ENCODE data around the gene UPF3A.

Gene UPF3A

DNA sequence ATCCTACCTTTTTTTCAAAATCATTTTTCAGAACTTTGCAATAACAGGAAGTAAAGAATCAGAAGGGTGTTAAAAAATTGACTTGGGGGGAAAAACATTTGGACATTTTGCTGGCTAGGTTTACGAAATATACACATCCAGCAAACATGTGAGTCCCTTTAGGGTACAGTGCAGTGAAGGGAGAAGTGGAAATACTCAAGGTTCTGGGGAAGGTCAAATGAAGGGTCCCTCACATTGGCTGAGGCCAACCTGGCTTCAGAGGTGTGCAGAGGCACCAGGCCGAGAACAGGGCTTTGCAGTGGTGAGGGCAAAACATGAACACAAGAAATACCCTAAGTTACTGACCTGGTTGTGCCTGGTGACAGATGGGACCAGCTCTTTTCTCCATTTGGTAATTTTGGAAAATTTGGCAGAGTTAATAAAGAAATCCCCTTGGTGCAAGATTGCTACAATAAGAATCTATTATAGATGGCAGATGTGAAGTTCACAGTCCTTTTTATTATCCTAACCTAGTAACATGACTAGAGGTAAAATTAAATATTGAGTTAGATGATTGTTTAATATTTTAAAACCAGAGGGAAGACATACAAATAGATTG lies 1.5 kb upstream of the UPF3A start:
- DNase-seq (ENCODE audit: low spot score), result no peak
- TF ChIP-seq, protein P1, sequence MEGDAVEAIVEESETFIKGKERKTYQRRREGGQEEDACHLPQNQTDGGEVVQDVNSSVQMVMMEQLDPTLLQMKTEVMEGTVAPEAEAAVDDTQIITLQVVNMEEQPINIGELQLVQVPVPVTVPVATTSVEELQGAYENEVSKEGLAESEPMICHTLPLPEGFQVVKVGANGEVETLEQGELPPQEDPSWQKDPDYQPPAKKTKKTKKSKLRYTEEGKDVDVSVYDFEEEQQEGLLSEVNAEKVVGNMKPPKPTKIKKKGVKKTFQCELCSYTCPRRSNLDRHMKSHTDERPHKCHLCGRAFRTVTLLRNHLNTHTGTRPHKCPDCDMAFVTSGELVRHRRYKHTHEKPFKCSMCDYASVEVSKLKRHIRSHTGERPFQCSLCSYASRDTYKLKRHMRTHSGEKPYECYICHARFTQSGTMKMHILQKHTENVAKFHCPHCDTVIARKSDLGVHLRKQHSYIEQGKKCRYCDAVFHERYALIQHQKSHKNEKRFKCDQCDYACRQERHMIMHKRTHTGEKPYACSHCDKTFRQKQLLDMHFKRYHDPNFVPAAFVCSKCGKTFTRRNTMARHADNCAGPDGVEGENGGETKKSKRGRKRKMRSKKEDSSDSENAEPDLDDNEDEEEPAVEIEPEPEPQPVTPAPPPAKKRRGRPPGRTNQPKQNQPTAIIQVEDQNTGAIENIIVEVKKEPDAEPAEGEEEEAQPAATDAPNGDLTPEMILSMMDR (IDR thresholded peaks at IDR 0.05; ENCODE audit: extremely low read depth, missing control alignments), result no peak

DNA sequence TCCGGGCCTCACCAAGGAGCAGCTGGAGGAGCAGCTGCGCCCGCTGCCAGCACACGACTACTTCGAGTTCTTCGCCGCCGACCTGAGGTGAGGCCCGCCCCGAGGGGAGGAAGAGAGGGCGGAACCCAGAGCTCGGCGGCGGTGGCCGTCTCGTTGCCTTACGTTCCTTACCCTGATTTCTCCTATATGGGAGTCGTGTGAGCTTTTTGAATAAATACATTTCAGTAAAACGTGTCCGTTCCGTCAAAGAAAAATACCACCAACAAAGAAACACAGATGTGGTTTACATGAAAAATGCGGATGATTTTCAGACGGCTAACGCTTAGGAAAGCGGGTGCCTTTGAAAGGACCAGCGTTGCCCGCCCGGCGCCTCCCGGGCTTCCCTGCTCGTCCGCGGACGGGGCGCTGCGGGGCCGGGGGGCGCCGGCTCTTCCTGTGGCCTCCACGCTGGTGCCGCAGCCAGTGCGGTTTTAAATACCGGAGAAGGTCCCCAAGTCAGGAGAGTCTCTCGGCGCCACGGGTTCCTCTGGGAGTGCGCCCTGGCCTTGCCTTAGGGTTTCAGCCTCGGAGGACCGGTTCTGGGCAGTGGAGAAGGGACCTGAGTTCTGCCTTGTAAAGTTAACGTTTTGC lies 755 bp downstream of the UPF3A start:
- peak; percentile 85 for DNase-seq (ENCODE audit: low spot score)
- TF ChIP-seq, protein P1 (IDR thresholded peaks at IDR 0.05; ENCODE audit: extremely low read depth, missing control alignments), result no peak

DNA sequence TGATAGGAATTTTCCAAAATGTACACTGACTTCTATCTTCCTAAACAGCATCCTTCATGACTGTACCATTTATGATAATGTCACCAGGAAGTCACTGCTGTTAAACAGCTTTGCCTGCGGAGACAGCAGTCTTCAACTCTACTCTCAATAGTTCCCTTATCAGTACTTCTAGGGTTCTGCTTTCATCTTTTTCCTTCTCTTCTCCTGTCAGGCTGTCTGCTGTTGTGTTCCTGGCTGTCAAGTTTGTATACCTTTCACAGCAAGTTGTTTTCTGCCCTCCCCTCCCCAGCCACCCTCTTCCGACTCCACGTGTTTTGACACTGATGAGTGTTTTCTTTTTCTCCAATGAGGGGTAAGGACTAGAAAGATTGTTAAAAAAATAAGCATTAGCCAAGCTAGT lies 2.2 kb downstream of the UPF3A start:
- no peak for DNase-seq (ENCODE audit: low spot score)
- TF ChIP-seq, protein P1 (IDR thresholded peaks at IDR 0.05; ENCODE audit: extremely low read depth, missing control alignments), result no peak

DNA sequence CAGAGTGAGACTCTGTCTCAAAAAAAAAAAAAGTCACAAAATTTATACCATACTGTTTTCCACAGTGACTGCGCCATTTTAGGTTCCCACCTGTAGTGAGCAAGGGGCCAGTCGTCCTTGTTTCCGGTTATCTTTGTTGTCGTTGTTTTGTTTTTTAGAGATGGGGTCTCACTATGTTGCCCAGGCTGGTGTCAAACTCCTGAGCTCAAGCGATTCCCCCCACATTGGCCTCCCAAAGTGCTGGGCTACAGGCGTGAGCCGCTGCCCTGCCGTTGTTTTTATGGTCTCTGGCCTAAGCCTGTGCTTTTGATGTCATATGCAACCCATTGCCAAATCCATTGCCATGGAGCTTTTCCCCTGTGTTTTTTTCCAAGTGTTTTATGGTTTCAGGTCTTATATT lies 3.3 kb downstream of the UPF3A start:
- DNase-seq (ENCODE audit: low spot score), result no peak
- TF ChIP-seq, protein P1 (IDR thresholded peaks at IDR 0.05; ENCODE audit: extremely low read depth, missing control alignments), result no peak

DNA sequence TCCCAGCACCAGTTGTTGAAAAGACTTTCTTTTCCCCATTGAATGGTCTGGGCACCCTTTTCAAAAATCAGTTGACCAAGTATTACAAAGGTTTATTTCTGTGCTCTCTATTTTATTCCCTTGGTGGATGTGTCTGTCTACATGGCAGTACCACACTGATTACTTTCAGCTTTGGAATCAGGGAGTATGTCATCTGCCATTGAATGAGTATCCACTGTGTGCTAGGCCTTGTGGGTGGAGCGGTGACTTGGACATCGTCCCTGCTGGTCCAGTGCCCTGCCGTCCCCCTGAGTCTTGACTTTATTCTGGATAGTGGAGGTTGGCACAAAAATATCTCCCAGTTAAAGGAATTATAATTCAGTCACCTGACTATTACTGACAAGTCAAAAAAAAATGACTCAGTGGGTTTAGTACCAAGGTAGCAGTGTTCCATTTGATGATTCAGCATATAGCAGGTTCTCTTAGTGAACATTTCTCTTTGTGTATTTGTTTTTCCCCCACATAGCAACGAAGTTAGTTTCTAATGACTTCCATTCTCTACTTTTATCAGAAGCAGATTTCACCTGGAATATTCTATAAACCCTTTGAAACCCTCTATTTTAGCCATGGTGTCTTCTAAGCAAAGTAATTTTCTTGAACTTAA lies 3.9 kb downstream of the UPF3A start:
- no peak for DNase-seq (ENCODE audit: low spot score)

DNA sequence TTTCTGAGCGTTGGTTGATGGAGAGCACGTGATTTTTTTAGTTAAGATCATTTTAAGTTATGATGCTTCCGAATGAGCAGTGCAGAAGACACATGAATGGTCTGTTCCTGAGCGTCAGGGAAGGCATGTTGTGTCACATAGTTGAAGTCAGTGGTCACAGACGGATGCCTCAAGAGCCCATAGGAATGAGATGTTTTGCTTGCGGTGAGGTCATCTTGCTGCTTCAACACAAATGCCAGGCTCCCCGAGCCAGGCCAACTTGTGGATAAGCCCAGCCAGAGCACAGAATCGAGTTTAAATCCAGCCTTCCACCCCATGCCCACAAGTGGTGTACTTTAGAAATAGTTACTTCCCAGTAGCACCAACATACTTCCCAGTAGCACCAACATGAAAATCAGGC lies 5.4 kb downstream of the UPF3A start:
- DNase-seq (ENCODE audit: low spot score), result no peak
- TF ChIP-seq, protein P1 (IDR thresholded peaks at IDR 0.05; ENCODE audit: extremely low read depth, missing control alignments), result no peak

More for the DNA sequence above, 3.9 kb downstream of the UPF3A start:
- TF ChIP-seq, protein P1 (IDR thresholded peaks at IDR 0.05; ENCODE audit: extremely low read depth, missing control alignments), result no peak

DNA sequence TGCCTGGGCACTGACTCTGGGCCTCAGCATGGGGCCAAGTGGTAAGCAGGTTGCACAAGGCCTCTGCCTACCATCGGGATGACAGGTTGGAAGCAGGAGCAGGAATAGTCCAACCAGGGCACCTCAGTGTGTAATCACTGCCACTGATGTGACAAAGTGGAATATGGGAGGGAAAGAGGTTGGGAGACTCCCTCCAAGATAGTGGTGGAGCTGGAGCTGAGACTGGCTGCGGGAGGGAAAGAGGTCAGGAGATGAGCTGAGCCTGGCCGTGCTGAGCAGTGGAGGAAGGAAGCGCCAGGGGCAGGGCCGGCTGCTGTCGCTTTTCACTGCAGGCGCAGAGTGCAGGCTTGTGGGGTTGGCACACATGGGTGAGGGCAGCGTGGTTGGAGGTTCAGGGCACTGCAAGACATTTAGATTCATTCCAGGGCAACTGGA lies 6.8 kb downstream of the UPF3A start:
- TF ChIP-seq, protein P1 (IDR thresholded peaks at IDR 0.05; ENCODE audit: extremely low read depth, missing control alignments), result no peak

More for the DNA sequence above, 6.8 kb downstream of the UPF3A start:
- no peak for DNase-seq (ENCODE audit: low spot score)

Measured in GM20000 (cell line).